GM18505 (cell line): ENCODE results near the gene DDX1.
"Not testable (repeated sequence)": the region's sequence is repeated elsewhere in the genome, so short reads cannot be mapped to it uniquely, and the experiment has no call there.

Experiments
- ATAC-seq: cut with Tn5 transposase; IDR thresholded peaks from one replicate; pipeline ENCODE4 v1.9.1; 2021; ENCODE audit not compliant: unreplicated experiment
- POLR2A ChIP-seq: IDR thresholded peaks from 4 replicates; pipeline ENCODE4 v1.6.1; 2011; ENCODE audit warnings: borderline replicate concordance; ENCODE audit not compliant: insufficient read depth, insufficient read length; ENCODE audit errors: extremely low read depth

The DDX1 gene

GRCh38 chr2:15619938-15620337 lies 28.3 kb downstream of the DDX1 start:
- no peak for ATAC-seq
- no peak for TF ChIP-seq POLR2A

DNA sequence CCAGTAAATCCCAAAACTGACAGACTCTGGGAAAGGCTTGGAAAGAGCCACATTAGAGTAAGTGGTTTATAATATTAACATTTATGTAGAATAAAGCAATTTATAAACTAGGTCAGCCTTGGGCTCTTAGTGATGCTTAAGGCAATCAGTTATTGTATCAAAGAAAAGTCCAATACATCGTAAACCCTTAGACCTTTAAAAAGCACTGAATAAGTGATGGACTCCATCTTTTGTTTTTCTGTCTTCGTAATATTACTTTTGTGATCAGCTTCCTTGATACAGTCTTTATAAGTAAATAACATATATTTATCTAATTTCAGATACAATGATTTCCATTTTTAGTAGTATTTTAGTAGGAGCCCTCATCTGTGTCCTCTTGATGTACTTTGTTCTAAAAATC lies 28.7 kb downstream of the DDX1 start:
- no peak for TF ChIP-seq POLR2A
- ATAC-seq = no peak

- TF ChIP-seq POLR2A = no peak
- no peak for ATAC-seq
Measured at GRCh38 chr2:15620857-15621471, 29.3 kb downstream of the DDX1 start.

- ATAC-seq = not testable (repeated sequence)
Measured at GRCh38 chr2:15621472-15621870, 29.8 kb downstream of the DDX1 start.

GRCh38 chr2:15622214-15622613 lies 30.5 kb downstream of the DDX1 start:
- no peak for TF ChIP-seq POLR2A
- no peak for ATAC-seq

GRCh38 chr2:15622614-15623480 lies 31.2 kb downstream of the DDX1 start:
- TF ChIP-seq POLR2A = no peak
- ATAC-seq = no peak

DNA sequence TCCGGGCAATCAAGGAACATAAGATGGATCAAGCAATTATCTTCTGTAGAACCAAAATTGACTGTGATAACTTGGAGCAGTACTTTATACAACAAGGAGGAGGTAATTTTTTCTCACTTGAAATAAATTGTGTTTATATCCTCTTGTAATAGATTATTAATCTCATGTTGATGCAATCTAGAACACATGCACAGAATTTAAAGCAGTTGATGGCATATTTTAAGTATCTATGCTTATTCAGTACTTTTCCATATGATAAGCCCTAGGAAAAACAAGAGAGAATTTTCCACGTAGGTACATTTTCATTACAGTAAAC lies 31.8 kb downstream of the DDX1 start:
- no peak for ATAC-seq

GRCh38 chr2:15623898-15624541 lies 32.4 kb downstream of the DDX1 start:
- TF ChIP-seq POLR2A = no peak
- no peak for ATAC-seq

More for the DNA sequence above, 31.8 kb downstream of the DDX1 start:
- TF ChIP-seq POLR2A = no peak

GRCh38 chr2:15624903-15625302 lies 33.2 kb downstream of the DDX1 start:
- ATAC-seq = no peak

DNA sequence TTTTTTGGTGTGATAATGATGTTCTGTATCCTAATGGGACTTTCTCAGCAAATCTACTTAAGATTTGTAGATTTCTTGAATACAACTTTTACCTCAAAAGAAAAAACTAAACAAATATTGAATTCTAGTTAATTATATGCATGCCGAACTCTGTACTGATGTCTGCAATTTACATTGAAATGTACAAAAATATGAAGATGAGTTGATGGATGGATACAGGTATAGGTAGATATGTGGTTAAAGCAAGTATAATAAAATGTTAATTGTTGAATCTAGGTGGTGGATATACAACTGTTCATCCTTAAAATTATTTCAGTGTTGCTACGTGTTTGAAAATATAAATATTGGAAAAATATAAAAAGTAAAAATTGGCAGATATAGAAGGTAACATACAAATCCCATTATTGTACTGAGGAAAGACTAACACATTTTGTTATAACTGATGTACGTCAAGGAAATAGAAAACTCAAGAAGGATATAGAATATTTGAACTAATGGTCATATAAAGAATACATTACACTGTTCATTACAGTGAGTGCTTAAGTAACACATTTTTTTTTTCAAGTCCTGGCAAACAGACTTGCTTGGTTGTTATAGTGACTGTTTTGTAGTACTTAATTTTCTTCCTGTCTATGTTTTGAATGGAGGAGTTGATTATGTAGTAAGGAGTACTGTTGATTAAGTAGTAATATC lies 33.8 kb downstream of the DDX1 start:
- TF ChIP-seq POLR2A = no peak
- no peak for ATAC-seq

More at GRCh38 chr2:15624903-15625302, 33.2 kb downstream of the DDX1 start:
- no peak for TF ChIP-seq POLR2A

DNA sequence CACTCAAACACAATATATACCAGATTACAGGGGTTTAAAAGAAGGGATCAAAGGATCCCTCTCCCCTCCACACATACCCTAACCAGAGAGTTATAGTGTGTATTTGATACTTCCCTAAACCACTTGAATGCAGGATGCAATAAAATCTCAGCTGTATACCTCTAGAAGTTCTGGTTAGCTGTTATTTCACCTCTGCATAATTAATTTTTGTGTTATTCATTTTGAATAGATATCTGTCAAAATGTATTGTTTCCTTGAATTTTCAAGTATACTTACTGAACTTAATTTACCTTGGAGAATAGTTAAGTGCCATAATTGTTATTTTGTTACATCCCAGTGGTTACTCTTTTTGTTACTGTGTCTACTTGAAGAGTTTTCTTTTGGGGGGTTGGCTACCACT lies 34.5 kb downstream of the DDX1 start:
- ATAC-seq = no peak
- no peak for TF ChIP-seq POLR2A

- TF ChIP-seq POLR2A = no peak
- no peak for ATAC-seq
Measured at GRCh38 chr2:15626967-15627366, 35.3 kb downstream of the DDX1 start.
